Measurements from ENCODE around the gene FAM124A. TPM values are rescaled to one million over a fixed set of nuclear protein-coding genes. Genes with fewer than 3 reads are reported as not detected.

The FAM124A gene
- polyA plus RNA-seq, 2 of the 4 experiments (the other 2 are of a cell fraction), result 1.5 to 1.6 TPM

DNA sequence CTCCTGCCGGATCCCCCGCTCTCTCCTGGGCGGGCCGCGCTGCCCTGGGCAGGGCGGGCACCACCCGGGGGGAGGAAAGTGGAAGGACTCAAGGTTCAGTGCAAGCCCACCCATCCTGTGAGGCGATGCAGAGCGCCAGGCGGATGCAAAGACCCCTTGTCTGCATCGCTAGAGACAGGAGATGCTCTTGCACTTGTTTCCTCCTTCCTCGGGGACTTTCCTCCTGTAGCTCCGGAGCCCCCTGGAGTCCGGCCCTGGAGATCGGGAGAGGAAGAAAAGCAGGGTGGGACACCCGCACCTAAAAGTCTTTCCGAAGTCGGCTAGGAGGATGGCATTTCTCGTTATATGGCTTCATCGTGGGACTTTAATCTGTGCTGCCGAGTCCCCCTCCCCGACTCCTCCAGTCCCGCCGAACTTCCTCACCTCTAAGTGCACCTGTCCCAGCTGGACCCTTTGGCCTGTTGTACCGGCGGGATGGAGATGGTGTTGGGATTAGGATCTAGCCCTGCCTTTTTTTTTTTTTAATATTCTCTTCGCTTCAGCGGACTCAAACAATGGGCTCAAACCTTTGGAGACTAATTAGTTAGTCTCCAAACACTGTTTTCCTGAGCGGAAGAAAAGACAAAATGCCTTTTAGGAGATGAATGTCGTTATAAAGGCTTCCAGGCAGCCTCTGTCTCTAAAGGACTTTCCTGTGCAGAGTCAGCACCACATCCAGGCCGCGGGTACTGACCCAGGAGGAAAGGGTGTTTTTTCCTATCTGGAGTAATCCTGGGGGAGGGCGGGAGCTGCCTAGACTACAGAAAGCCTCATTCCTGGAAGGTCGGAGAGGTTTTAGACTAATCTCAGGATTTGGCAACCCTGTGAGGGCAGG, 725 bp downstream of the FAM124A start:
- TF ChIP-seq KDM5A (IDR thresholded peaks at IDR 0.05) (no peak), JUN (IDR thresholded peaks at IDR 0.05) (no peak), ESRRA (IDR thresholded peaks at IDR 0.05; ENCODE audit: borderline replicate concordance, low read length) (no peak), BCL3 (IDR thresholded peaks at IDR 0.05) (no peak), HOXB5 (CRISPR knock-in tag; IDR thresholded peaks at IDR 0.05) (no peak), TP53 (CRISPR knock-in tag; IDR thresholded peaks at IDR 0.05) (no peak), GATA3 (IDR thresholded peaks at IDR 0.05; ENCODE audit: borderline replicate concordance) (no peak), KDM1A (IDR thresholded peaks at IDR 0.05; ENCODE audit: low read depth) (no peak), FOSL2 (IDR thresholded peaks at IDR 0.05) (no peak), FOSL2 (CRISPR knock-in tag; IDR thresholded peaks at IDR 0.05) (no peak), ZNF302 (CRISPR knock-in tag; IDR thresholded peaks at IDR 0.05) (no peak), NFE2L2 (conservative IDR thresholded peaks at IDR 0.05; ENCODE audit: low read length) (no peak)
- Histone ChIP-seq H3K9me3 (no peaks in the 10 kb centered on the region), H3K4me1 (no peaks in the 10 kb centered on the region), H3K27ac (peak overlapping the region; percentile 84 to 90), H3K4me2 (peak overlapping the region; percentile 93), H3K4me3 (peak overlapping the region; percentile 78)
- ChIA-PET POLR2A (no interaction called here), CTCF (interaction anchor here (0.7 to 3.9 kb wide), 8 partner anchors 10 to 575 kb away, joined by 3 to 20 read pairs (median 4); no protein-coding TSS in a partner anchor)
- WGBS (ENCODE audit: missing lambda C conversion rate), result 49% methylated on average over 25 of the region's 34 CpGs
- ATAC-seq (peak; percentile 65 to 76), FAIRE-seq (no peak), DNase-seq (ENCODE audit: low read depth in 1 of 2, low spot score in 1 of 2) (peak; percentile 6 to 12)

DNA sequence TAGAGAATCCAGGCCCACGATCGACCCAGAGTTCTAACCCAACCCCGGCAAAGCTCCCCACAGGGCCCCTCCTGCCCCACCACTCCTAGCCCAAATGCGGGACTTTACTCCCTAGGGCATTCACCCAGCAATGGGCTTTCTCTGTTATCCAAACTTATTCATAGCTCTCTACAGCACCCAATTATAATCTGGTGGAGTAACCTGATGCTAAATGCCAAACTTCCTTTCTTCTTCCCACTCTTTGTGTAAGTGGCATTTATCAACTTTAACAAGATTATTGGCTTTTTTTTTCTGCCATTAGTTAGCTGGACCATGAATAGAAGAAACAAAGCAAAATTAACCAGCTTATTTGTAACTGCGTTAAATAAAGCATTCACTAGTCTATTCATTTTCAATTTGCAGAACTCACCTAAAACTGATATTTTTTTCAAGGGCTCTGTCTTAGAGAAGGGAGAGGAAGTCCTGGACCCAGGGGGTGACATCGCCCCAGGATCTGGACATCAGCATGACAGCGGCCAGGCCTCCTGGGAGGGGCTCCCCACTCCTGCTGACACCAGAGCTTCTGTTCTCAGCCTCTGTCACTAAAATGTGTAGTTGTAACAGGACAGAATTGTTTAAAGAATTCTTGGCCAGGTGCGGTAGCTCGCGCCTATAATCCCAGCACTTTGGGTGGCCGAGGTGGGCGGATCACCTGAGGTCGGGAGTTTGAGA, 1.5 kb downstream of the FAM124A start:
- Histone ChIP-seq H3K27ac (no peak overlapping the region), H3K9me3 (no peaks in the 10 kb centered on the region), H3K4me1 (no peaks in the 10 kb centered on the region), H3K4me3 (no peak overlapping the region), H3K4me2 (no peak overlapping the region)
- ATAC-seq (no peak), DNase-seq (ENCODE audit: low read depth in 1 of 2, low spot score in 1 of 2) (no peak), FAIRE-seq (no peak)
- POLR2A ChIA-PET, result no interaction called here
- CTCF ChIA-PET, result interaction anchor here (1.2 to 3.9 kb wide), 3 partner anchors 9 to 574 kb away, joined by 5 to 20 read pairs (median 5); no protein-coding TSS in a partner anchor
- 88% methylated on average over 10 of the region's 13 CpGs for WGBS (ENCODE audit: missing lambda C conversion rate)
- no peak for TF ChIP-seq EP300 (IDR thresholded peaks at IDR 0.05)
- no peak for TF ChIP-seq ZC3H11A (IDR thresholded peaks at IDR 0.05)
- no peak for TF ChIP-seq E2F6 (IDR thresholded peaks at IDR 0.05; ENCODE audit: borderline replicate concordance, low read depth)
- no peak for TF ChIP-seq ATOH8 (CRISPR knock-in tag; IDR thresholded peaks at IDR 0.05; ENCODE audit: low read depth)
- TF ChIP-seq BHLHE40 (IDR thresholded peaks at IDR 0.05; ENCODE audit: low read depth, low read length), result no peak
- no peak for TF ChIP-seq JUNB (IDR thresholded peaks at IDR 0.05)
- no peak for TF ChIP-seq ZNF302 (CRISPR knock-in tag; IDR thresholded peaks at IDR 0.05)
- TF ChIP-seq, protein P1, sequence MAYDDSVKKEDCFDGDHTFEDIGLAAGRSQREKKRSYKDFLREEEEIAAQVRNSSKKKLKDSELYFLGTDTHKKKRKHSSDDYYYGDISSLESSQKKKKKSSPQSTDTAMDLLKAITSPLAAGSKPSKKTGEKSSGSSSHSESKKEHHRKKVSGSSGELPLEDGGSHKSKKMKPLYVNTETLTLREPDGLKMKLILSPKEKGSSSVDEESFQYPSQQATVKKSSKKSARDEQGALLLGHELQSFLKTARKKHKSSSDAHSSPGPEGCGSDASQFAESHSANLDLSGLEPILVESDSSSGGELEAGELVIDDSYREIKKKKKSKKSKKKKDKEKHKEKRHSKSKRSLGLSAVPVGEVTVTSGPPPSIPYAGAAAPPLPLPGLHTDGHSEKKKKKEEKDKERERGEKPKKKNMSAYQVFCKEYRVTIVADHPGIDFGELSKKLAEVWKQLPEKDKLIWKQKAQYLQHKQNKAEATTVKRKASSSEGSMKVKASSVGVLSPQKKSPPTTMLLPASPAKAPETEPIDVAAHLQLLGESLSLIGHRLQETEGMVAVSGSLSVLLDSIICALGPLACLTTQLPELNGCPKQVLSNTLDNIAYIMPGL (CRISPR knock-in tag; IDR thresholded peaks at IDR 0.05; ENCODE audit: borderline replicate concordance), result no peak
- TF ChIP-seq HOXB13 (CRISPR knock-in tag; IDR thresholded peaks at IDR 0.05; ENCODE audit: low read depth), result no peak
- no peak for TF ChIP-seq USF2 (IDR thresholded peaks at IDR 0.05)
- TF ChIP-seq, protein P2, sequence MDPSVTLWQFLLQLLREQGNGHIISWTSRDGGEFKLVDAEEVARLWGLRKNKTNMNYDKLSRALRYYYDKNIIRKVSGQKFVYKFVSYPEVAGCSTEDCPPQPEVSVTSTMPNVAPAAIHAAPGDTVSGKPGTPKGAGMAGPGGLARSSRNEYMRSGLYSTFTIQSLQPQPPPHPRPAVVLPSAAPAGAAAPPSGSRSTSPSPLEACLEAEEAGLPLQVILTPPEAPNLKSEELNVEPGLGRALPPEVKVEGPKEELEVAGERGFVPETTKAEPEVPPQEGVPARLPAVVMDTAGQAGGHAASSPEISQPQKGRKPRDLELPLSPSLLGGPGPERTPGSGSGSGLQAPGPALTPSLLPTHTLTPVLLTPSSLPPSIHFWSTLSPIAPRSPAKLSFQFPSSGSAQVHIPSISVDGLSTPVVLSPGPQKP (IDR thresholded peaks at IDR 0.05; ENCODE audit: low read depth, low read length), result no peak
- no peak for TF ChIP-seq HDAC2 (IDR thresholded peaks at IDR 0.05)
- no peak for TF ChIP-seq CBX8 (IDR thresholded peaks at IDR 0.05)
- no peak for TF ChIP-seq EHF (CRISPR knock-in tag; IDR thresholded peaks at IDR 0.05)
- TF ChIP-seq FOXS1 (CRISPR knock-in tag; IDR thresholded peaks at IDR 0.05), result no peak
- TF ChIP-seq ZFP36 (IDR thresholded peaks at IDR 0.05; ENCODE audit: borderline replicate concordance, partially characterized antibody), result no peak
- TF ChIP-seq, protein P3, sequence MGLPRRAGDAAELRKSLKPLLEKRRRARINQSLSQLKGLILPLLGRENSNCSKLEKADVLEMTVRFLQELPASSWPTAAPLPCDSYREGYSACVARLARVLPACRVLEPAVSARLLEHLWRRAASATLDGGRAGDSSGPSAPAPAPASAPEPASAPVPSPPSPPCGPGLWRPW (IDR thresholded peaks at IDR 0.05), result no peak
